Fibroblast of skin of back (primary cell): ENCODE measurements around the gene SDK2.

Experiments
- DNase-seq: peaks from one replicate; pipeline ENCODE4 v3.0.0-alpha.2; 2013

Gene SDK2

DNA sequence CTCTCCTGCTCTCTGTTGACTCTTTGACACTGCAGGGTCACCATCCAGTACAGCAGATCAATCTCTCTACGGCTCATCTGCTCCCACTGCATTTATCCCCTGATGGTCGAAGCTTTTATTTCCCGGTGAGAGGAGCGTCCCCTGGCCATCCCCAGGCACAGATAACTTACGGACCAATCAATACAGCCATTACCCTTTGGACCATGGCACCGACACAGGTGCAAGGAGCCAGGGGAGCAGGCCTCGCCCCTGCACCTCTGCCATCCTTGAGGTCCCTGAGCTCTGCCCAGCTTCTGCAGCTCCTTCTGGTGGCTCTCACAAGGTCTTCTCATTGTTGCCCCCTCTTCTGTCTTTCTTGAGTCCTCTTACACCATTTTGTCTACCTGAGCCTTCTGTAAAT is 115.6 kb downstream of the SDK2 start:
- DNase-seq, result no peak

DNA sequence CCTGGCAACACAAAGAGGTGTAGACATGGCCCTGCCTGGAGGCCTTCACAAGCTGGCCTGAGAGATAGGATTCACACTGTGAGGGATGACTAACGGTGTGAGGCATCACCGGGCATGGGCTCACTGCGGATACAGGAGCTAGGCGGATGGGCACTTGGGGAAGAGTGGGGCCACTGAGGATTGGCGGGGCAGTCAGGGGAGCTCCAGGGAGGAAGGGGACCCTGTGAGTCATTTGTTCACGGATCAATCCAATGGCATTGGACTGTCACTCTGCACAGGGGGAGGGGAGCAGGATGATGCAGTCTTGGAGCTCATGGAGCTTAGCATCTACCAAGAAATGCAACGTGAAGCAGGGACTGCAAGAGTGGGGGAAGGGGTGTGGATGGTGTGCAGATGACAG is 117.3 kb downstream of the SDK2 start:
- DNase-seq, result no peak

DNA sequence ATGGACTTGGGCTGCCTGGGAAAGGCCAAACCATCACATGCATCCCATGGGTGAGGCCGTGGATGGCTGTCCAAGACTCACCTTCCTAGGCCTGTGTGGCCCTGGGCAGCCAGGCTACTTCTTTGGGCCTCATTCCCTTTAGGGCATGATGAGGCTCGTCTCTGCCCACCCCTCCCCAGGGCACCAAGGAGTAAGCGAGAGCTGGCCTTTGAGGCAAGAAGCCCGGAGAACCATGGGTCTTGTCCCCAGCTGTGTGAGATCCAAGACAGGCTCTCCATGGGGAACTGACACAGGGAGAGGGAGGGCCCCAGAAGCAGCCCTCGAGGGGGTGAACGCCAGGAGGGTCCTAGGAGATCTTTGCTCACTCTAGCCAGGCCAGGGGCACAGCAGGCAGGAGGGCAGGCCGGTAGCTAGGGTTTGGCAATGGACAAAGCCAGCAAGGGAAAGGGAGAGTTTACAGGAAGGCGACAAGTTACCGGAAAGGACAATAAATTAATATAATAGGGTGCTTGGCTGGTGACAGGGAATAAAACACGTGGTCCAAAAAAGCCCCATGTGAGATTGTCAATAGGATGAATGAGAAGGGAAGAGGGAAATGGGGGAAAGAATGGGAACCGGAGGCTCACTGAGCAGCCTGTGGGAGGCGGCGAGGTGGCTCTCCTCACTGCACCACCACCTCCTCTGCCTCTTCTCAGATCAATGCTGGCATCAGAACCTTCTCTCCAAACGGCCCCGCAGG is 119.1 kb downstream of the SDK2 start:
- DNase-seq, result no peak

DNA sequence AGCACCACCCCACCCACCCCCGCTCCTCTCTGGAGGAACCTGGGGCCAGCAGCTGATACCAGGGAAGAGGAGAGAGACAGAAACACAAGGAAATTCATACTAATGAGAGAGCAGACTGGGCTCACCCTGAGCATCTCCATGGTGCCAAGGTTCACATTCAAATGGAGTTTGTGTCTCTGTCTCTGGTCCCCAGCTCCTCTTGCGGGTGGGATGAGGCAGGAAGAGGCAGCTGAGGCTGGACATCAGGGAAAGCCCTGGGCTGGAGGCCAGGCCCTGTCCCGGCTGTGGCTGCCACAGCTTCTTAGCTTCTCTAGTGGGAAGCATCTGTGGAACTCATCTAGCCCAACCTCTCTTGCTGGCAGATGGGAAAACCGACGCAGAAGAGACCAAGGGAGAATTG is 121.5 kb downstream of the SDK2 start:
- no peak for DNase-seq

DNA sequence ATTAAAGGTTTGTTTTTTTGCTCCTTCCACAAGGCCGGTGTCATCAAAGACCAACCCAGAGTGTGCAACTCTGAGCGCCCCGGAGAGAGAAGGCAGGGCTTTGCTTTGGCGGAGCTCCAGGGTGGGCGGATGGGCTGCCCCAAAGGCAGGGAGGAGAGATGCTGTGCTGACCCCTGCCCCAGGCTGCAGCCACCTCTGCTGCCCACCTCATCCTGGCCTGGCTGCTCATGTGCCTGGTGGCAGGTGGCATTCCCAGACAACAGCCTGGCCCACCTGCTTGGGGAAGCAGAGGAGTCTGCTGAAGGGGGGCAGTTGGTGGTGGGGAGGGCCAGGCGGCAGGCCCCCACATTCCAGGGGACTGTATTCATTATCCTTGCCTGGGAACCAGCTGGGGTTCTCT is 122.1 kb downstream of the SDK2 start:
- DNase-seq, result no peak

DNA sequence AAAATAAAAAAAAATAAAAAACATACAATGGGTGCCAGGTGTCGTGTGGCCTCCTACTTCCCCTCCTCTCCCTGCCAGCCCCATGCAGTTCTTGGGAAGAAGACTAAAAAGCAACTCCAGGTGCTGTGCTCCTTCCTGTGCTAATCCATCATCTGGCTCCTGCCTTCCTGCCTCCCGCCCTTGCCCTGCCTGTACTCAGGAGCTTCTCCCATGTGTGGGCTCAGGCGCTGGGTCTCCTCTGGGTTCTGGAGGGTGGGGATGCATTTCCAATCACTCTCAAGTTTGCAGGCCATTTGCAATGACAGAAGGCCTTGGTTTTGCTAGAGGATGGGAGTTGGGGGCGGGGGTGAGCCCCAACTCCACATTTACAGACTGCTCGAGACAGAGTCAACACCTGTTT is 122.9 kb downstream of the SDK2 start:
- no peak for DNase-seq

DNA sequence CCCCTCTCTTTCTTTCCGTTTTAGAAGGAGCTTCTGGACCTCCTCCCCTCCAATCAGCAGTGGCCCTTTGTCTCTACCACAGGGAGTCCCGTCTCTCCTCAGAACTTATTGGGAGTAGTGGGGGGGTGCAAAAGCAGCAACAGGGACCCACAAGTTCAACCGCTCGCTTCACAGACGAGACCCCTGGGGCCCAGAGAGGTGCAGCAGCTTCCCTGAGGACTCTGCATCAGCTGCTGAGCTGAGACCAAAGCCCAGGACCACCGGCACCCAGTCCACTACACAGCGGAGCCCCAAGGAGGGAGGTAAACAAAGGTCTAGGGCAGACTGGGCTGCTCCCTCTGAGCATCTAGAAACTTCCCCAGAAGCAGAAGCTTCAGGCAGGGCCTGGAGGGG is 123.9 kb downstream of the SDK2 start:
- DNase-seq, result no peak

DNA sequence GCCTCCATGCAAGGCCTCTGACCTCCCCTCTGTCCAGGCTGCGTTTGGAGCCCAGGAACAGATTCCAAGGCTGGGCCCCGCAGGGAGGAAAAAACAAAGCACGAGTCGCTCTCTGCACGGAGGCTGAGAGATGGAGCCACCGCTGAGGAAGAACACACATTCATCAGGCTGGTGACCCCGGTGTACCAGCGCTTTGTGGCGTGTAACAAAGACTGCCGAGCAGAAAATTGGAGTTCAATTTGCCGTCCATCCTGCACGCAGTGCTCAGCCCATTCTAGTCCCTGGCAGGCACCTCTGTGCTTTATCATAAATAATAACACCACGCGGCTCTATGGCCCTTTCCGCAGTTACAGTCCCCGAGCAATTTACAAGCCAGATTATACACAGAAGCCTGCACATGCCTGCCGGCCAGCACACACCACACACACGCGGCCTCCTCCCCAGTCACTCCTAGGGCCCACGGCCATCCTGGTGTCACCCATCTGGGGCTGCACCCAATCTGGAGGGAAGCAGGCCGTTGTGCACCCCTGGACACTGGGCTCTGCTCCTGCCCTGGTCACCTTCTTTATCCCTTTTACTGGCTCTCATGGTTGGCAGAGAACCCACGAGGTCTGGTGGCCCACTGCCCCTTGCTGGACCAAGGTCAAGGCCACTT is 124.4 kb downstream of the SDK2 start:
- DNase-seq, result no peak

DNA sequence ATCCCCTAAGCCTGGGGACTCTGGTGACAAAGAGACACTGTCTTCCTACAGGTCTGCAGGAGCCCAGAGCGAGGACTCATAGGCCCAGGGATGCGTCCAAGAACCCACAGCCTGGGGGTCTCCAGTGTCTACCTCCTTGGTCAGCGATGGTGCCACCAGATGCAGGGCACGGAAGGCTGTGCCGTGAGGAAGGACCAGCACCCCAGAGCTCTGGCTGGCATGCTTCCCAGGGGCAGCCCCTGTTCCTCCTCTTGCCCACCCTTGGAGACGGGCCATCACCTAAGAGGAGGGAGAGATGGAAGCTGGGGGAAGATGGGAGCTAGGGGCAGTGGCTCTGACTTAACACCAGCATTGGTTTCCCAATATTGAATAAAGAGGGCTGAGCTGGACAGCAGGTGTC is 125.2 kb downstream of the SDK2 start:
- no peak for DNase-seq

DNA sequence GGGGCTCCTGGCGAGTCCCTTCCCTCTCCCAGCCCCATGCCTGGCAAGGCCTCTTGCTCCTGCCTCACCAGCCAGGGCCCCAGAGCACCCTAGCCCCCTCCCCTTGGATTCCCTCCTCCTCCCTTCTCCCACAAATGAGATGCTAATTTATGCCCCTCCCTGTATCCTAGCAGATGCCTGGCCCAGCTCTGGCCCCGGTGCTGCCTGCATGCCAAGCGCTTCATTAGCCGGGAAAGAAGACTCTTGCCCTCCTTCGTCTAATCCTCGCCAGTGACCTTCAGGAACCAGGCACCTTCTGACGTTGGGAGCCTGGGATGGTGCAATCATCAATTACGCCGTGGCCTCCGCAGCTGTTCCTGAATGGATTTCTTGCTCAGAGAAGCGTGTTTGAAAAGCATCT is 127.8 kb downstream of the SDK2 start:
- DNase-seq, result no peak

DNA sequence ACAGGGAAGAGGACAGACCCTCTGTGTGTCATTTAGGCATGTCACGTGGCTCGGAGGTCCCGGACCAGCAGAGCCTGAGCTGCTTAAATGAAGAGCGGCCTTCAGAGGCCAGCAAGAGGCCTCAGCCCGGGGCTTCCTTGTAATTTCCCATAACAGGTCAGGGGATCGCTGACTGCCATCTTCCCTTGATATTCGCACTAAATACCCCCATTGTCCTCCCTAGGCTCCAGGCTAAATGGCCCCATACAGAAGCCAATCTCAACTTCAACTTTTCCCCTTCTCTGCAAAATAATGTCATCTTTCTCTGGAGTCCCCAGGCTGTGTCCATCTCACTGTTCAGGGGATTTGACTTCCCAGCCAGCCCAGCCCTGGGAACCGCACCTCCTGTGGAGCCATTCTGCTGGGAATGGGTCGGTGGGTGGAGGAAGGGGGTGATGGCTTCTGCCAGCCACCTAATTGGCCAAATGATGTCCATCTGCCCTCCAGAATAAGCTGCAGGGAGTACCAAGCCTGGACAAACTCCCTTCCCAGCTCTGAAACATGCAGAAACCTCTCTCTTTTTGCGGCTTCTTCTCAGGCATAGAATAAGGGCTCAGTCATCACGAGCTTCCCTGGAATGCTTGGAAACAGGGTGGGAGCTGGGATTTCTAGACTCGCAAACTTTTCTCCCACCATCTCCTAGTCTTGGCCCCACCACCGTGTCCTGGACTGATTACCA is 129.9 kb downstream of the SDK2 start:
- no peak for DNase-seq

DNA sequence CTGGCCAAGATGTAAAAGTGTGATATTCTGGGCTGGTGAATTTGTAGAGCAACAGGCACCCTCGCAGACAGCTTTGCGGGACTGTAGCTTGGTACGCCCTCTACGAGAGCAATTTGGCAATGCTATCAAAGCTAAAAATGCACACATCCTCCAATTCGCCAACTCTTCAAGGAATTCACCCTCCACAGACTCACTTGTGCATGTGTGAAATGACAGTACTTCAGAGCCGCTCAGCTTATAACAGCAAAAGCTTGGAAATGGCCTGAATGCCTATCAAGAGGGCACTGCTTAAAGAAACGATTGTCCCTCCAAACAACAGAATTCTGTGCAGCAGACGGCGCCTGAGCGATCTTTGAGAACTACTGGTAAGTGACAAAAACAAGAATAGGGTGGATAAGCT is 130.8 kb downstream of the SDK2 start:
- DNase-seq, result no peak

DNA sequence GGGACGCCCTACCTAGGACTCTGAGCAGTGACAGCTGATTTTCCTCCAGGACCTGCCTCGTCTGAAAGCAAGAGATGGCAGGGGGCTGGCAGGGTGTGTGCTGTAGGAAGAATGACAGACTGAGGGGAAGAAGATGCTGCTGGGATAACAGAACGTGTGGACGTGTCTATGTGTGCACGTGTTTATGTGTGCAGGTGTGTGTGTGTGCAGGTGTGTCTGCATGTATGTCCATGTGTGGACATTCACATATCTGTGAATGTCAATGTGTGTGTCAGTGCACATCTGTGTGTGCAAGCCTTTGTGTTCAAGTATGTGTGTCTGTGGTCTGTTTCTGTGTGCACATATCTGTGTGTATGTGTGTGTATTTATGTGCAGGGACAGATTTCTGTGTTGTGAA is 132.5 kb downstream of the SDK2 start:
- DNase-seq, result no peak

DNA sequence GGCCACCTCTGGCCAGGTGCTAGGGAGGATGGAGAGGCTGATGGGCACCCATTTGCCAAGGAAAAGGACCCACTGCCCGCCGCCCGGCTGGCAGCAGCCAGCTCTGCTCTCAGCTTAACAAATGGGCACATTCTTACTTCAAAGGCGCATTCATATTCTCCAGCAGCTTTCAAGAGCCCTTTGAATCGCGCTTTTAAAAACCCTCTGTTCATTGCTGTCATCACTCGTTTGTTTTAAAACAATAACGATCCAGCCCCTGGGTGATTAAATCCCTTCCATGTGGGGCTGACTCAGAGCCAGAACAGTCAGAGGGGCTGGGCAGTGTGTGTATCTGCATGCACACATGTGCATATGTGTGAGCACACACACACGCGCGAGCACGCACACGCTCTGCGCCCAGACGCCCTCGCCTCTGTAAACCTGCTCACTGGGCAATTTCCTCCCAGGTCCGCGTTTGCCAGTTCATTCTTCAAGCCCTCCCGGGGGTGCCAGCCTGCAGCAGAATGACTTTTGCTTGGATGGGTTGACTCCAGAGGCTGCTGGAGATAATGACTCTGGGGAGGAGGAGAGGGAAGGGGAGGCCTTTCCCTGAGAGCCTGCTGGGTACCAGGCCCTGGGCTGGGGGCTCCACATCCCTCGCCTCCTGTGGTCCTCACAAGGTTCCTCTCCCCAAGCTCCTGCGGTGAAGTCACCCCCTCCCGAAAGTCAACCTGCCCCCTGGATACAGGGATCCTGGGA is 133.1 kb downstream of the SDK2 start:
- no peak for DNase-seq

DNA sequence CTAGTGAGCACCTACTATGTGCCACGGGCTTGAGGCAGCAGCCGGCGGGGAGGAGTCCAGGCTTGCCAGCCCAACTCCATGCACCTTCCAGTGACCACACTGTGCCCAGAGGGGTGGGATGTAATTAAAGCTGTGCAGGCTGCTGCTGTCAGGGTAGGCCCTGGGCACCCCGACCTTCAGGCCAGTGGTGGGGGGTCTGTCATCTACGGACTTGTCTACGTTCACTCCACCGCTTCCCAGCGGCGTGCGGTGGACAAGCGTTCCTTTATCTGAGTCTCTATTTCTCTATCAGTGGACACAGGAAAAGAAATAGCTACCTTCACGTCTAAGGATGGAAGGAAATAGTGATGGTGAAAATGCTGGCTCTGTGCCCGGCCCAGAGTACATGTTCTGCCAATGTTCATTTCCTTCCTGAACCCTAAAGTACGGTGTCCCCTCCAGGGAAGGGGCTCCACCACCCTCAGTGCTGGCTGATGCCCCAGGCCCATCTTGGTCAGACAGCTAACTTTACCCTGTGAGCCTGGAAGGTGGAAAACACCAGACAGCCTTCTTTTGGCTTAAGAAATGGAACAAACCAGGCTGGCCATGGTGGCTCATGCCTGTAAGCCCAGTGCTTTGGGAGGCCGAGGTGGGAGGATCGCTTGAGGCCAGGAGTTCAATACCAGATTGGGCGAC is 135.2 kb downstream of the SDK2 start:
- no peak for DNase-seq

DNA sequence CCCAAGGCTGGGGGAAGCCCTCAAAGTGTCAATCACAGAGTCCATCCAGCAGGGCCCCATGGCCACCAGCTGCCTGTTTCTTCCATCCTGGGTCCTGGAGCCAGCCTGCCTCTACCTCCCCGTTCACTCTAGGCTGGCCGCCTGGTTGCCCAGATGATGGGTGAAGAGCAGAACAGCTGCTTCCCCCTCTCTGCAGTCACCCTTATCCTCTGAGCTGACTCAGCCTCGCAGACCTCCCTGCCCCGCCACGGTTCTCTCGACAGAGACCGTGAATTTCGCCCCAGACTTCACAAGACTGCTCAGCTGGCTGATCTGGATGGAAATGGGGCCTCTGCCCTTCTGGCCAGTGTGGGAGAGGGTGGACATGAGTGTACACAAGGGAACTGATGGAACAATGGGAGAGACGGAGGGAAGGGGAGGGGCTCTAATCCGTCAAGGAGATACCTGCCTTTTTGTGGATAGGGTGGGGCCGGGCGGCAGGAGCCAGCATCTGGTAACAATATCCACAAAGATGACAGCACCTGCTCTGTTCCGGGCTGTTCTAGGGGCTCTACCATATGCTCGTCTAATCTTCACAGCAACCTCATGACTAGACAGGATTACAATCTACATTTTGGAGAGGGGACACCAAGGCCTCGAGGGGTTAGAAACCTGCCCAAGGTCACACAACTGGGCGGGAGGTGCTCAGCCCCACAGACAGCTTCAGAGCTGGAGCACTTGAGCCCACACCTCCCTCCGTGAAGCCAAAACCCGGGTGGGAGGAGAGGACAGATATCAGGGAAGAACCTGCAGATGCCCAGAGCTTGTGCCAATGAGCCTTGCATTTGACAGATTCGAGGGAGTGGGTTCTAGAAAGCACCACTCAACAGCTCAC is 136.0 kb downstream of the SDK2 start:
- DNase-seq, result no peak

DNA sequence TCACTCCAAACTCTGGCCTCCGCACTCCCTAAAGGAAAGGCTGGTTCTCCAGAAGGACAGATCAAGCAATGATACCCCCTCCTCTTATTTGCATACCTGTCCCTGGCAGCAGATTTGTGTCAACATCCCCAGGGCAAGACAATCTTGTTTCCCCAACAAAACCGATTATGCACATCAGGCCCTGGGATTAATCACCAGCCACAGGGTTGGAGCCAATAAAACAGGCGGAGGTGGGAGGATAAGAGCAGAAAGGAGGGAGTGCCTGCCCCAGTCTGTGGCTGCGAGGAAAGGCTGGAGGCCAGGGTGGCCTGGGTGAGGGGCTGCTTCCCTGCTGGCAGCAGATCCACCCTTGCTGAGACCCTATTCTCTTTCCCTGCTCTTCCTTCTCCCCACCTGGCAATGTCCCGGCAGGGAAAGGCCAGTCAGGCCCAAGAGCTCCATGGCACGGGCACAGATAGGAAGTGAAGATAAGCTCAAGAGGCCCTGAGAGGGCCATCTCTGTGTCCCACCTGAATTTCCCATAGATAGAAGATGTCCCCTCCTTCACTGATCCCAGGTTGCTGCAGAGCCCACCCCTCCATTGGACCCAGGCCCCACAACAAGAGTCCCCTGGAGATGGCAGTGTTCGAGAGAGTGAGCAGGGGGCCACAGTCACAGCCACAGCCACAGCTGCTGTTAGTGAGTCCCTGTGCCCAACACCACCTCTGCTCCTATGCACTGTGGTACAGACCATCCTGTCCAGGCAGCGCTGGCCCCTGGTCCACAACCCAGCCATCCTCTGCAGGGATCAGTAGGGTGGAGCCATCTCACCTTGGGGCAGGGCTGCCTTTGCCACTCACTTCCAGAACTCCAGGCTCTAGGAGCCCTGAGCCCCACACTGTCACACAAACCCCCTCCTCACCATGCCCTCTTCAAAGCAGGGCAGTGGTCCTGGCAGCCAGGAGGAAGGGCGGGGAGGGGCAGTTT is 137.5 kb downstream of the SDK2 start:
- no peak for DNase-seq

DNA sequence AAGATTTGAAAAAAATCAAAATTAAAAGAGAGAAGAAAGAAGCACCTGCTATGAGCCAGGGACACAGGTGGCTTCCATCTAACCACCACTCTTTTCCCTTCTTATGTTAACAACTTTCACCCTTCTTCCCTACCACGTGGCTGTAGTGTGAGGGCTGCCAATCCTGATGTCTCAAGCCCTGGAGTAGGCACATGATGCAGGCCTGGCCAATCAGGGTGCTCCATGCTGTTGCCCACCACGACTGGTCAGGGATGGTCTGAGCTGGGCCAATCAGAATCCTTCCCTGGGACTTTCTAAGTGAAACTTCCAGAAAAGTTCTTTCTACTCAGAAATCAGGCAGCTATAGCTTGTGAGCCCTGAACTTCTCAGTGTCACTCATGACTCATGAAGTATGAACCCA is 140.7 kb downstream of the SDK2 start:
- DNase-seq, result no peak

DNA sequence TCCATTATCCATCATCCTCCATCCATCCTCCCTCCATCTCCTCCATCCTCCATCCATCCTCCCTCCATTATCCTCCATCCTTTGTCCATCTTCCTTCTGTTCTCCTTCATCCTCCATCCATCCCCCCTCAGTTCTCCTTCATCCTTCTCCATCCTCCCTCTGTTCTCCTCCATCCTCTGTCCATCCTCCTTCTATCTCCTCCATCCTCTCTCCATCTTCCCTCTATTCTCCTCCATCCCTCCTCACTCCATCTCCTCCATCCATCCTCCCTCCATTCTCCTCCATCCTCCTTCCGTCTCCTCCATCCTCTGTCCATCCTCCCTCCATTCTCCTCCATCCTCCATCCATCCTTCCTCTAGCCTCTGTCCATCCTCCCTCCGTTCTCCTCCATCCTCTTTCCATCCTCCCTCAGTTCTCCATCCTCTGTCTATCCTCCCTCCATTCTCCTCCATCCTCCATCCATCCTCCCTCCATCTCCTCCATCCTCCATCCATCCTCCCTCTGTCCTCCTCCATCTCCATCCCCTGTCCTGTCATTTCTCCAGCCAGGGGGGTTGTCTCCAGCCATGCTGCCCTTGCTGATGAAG is 143.7 kb downstream of the SDK2 start:
- DNase-seq, result no peak
